Nephron (organoid): ENCODE results near the gene EPHA8.

ENCODE experiments used
- H3K27ac Mint-ChIP-seq, 3 experiments: 2 replicates each; pipeline ENCODE4 v1.8.0; 2020; ENCODE audit warnings: mixed read lengths in 3 of 3, mild to moderate bottlenecking in 2 of 3, moderate library complexity in 1 of 3
- H3K27me3 Mint-ChIP-seq: 2 replicates; pipeline ENCODE4 v1.8.0; 2021; ENCODE audit warnings: low read depth, mild to moderate bottlenecking, moderate library complexity, mixed read lengths
- H3K36me3 Mint-ChIP-seq: 2 replicates; pipeline ENCODE4 v1.8.0; 2020; ENCODE audit warnings: low read depth, mixed read lengths
- H3K4me1 Mint-ChIP-seq: 2 replicates; pipeline ENCODE4 v1.8.0; 2020; ENCODE audit warnings: mixed read lengths
- H3K4me3 Mint-ChIP-seq, 3 experiments: 2 replicates each; pipeline ENCODE4 v1.8.0; 2020; ENCODE audit warnings: mild to moderate bottlenecking in 3 of 3, mixed read lengths in 3 of 3, moderate library complexity in 2 of 3
- H3K9me3 Mint-ChIP-seq: 2 replicates; pipeline ENCODE4 v1.8.0; 2020; ENCODE audit warnings: mixed read lengths
- TF ChIP-seq, protein P1 (sequence below), 3 experiments: fragments of 200-600 bp; sonication (generic); IDR thresholded peaks; one replicate each; pipeline ENCODE4 v1.5.0; 2021; ENCODE audit warnings: antibody characterized with exemption in 3 of 3; ENCODE audit not compliant: unreplicated experiment in 3 of 3

The EPHA8 gene

DNA sequence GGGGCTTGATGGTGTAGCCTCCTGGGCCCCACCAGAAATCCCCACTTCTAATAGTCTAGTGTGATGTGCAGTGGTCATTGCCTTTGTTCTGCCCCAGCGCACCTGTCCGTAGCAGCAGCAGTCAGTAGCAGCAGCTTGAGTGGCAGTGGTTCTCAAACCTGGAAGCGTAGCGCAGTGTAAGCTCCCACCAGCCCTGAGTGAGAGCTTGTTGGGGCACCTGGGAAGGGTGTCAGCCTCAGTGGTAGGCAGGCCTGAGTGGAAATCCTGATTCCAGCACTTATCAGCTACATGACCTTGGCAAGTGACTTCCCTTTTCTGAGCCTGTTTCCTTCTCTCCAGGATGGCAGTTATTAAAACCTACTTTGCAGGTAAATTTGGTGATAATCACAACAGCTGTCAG is 41.6 kb upstream of the EPHA8 start:
- no peak overlapping the region for H3K27ac Mint-ChIP-seq
- H3K36me3 Mint-ChIP-seq = peaks cover 69% of the 10 kb centered on the region
- H3K4me1 Mint-ChIP-seq = peaks cover 5% of the 10 kb centered on the region
- no peaks in the 10 kb centered on the region for H3K9me3 Mint-ChIP-seq
- H3K4me3 Mint-ChIP-seq = no peak overlapping the region
- TF ChIP-seq, protein P1, sequence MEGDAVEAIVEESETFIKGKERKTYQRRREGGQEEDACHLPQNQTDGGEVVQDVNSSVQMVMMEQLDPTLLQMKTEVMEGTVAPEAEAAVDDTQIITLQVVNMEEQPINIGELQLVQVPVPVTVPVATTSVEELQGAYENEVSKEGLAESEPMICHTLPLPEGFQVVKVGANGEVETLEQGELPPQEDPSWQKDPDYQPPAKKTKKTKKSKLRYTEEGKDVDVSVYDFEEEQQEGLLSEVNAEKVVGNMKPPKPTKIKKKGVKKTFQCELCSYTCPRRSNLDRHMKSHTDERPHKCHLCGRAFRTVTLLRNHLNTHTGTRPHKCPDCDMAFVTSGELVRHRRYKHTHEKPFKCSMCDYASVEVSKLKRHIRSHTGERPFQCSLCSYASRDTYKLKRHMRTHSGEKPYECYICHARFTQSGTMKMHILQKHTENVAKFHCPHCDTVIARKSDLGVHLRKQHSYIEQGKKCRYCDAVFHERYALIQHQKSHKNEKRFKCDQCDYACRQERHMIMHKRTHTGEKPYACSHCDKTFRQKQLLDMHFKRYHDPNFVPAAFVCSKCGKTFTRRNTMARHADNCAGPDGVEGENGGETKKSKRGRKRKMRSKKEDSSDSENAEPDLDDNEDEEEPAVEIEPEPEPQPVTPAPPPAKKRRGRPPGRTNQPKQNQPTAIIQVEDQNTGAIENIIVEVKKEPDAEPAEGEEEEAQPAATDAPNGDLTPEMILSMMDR (IDR thresholded peaks at IDR 0.05; ENCODE audit: unreplicated experiment in 3 of 3) = no peak
- peaks cover 3% of the 10 kb centered on the region for H3K27me3 Mint-ChIP-seq

DNA sequence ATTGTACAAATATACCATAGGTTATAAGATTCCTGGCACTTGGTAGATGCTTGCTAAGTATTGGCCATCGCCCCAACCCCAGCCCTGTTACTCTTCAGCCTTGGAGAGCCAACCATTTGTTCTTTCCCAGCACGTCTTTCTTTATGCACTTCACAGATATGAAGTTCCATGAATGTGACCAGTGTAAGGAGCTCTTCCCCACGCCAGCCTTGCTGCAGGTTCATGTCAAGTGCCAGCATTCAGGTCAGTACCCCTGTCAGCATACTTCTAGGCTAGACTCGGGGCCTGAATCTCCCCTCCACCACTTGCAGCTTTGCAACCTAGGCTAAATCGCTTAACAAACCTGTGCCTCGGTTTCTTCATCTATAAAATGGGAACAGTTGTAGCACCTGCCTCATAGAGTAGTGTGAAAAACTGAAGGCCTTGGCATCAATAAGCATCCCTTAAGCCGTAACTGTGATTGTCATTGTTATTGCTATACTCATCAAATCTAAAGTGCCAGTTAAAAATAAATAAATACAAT is 41.0 kb upstream of the EPHA8 start:
- TF ChIP-seq, protein P1 (IDR thresholded peaks at IDR 0.05; ENCODE audit: unreplicated experiment in 3 of 3) = no peak
- peaks cover 3% of the 10 kb centered on the region for H3K27me3 Mint-ChIP-seq
- no peaks in the 10 kb centered on the region for H3K9me3 Mint-ChIP-seq
- H3K27ac Mint-ChIP-seq = no peak overlapping the region
- no peak overlapping the region for H3K4me3 Mint-ChIP-seq
- H3K4me1 Mint-ChIP-seq = peaks cover 7% of the 10 kb centered on the region
- H3K36me3 Mint-ChIP-seq = peaks cover 68% of the 10 kb centered on the region

DNA sequence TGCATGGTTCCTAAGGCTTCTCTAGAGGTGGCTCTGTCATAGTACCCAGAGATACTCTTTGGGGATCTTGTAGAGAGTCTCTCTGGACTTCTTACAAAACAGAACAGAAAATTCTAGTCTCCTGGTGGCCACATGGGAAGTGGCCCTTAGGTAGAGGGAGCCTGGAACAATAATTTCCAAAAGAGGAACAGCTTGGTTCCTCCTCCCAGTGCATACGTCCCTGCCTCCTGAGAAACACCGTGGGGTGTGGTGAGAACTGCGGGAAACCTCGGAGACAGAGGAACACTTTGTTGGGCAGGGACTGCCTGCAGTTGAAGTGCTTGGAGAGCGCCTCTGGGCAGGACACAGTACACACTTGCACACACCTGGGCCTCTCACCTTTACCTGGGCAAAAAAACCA is 38.8 kb upstream of the EPHA8 start:
- TF ChIP-seq, protein P1 (IDR thresholded peaks at IDR 0.05; ENCODE audit: unreplicated experiment in 3 of 3) = no peak
- Mint-ChIP-seq H3K36me3 (peaks cover 53% of the 10 kb centered on the region), H3K27me3 (peaks cover 7% of the 10 kb centered on the region), H3K4me1 (peaks cover 18% of the 10 kb centered on the region), H3K27ac (no peak overlapping the region), H3K9me3 (no peaks in the 10 kb centered on the region), H3K4me3 (no peak overlapping the region)

DNA sequence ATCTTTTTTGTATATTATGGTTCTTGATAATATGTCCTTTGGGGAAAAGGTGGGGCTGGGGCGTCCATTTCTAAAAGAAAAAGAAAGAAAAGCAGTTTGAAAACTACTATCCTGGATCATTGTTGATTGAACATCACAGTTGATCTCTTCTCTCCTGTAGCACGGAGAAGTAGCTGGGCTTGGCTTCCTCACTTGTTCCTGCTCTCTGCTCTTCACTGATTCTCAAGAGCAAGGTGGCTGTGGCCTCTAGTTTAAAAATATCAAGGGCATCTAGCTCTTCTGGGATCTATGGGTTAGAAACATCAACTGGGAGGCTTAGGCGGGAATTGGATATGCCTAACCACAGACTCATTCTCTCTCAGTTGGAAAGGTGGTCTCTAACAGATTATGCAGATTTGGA is 38.1 kb upstream of the EPHA8 start:
- Mint-ChIP-seq H3K27me3 (peaks cover 8% of the 10 kb centered on the region), H3K4me3 (no peak overlapping the region), H3K9me3 (no peaks in the 10 kb centered on the region), H3K36me3 (peaks cover 48% of the 10 kb centered on the region), H3K27ac (no peak overlapping the region), H3K4me1 (peaks cover 26% of the 10 kb centered on the region)
- TF ChIP-seq, protein P1 (IDR thresholded peaks at IDR 0.05; ENCODE audit: unreplicated experiment in 3 of 3) = no peak

DNA sequence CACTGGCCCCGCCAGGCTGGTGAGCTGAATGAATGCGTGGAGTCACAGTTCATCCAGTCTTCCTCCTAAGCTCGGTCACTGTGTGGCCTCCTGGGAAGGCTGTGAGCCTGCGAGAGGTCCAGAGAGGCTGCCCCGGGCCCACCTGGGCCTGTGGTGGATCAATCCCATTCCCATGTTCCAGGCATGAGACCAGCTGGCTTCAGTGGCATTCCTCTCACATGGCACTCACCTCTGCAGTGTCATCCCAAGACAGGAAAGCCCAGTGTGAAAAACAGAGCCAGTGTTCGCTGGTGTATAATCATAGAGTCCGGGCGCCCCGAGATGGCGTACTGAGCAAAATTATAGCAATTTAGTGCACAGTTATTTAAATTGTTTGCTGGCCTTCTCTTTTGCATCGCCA is 37.6 kb upstream of the EPHA8 start:
- Mint-ChIP-seq H3K27ac (no peak overlapping the region), H3K9me3 (no peaks in the 10 kb centered on the region), H3K36me3 (peaks cover 44% of the 10 kb centered on the region), H3K4me1 (peaks cover 30% of the 10 kb centered on the region), H3K27me3 (peaks cover 8% of the 10 kb centered on the region), H3K4me3 (no peak overlapping the region)
- TF ChIP-seq, protein P1 (IDR thresholded peaks at IDR 0.05; ENCODE audit: unreplicated experiment in 3 of 3) = no peak

DNA sequence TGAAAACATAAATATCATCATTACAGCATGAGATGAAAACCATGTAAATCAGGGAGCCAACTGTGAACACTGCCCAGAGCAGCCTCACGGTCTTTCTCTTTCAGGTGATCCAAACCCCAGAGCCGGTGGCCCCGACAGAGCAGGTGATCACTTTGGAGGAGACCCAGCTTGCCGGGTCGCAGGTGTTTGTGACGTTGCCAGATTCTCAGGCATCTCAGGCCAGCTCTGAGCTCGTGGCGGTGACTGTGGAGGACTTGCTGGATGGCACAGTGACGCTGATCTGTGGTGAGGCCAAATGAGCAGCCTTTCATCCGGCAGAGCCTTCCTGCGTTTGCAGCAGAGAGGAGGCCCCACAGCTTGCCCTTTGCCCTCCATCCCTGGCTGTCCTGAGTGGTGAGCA is 37.2 kb upstream of the EPHA8 start:
- Mint-ChIP-seq H3K27ac (no peak overlapping the region), H3K27me3 (peaks cover 8% of the 10 kb centered on the region), H3K4me3 (no peak overlapping the region), H3K36me3 (peaks cover 43% of the 10 kb centered on the region), H3K4me1 (peaks cover 34% of the 10 kb centered on the region), H3K9me3 (no peaks in the 10 kb centered on the region)
- TF ChIP-seq, protein P1 (IDR thresholded peaks at IDR 0.05; ENCODE audit: unreplicated experiment in 3 of 3) = no peak
